PC-3 (cell line): ENCODE measurements around the gene DOK7. TPM values are rescaled to one million over a fixed set of nuclear protein-coding genes. Genes with fewer than 3 reads are reported as not detected.

Source experiments
- ATAC-seq: fragments of 200-7000 bp; cut with Tn5 transposase; 2 replicates; pipeline ENCODE4 v1.9.1; 2020; ENCODE audit warnings: mild to moderate bottlenecking, moderate library complexity
- BruUV-seq: library from RNA; stranded (reverse); fragments of 400-500 nt; replicated peaks from 2 replicates; lab custom pipeline; 2021; lab: Mats Ljungman, UMichigan
- CTCF ChIA-PET: fragments of 300-600 bp; sonication (Branson Sonifier 250); formaldehyde crosslinking; loops from one replicate; lab custom pipeline; 2022; ENCODE audit warnings: antibody characterized with exemption; lab: Charles Lee
- POLR2A ChIA-PET: fragments of 300-600 bp; sonication (Branson Sonifier 250); formaldehyde crosslinking; loops from one replicate; lab custom pipeline; 2022; ENCODE audit warnings: antibody characterized with exemption; ENCODE audit not compliant: unreplicated experiment; lab: Charles Lee
- DNase-seq: peaks from one replicate; pipeline ENCODE4 v3.0.0-alpha.2; 2015
- H2AFZ ChIP-seq: fragments of 300-600 bp; sonication (generic); 2 replicates; pipeline ENCODE4 v1.6.0; 2016; ENCODE audit warnings: antibody characterized with exemption, low read length
- H3F3A ChIP-seq: fragments of 300-600 bp; sonication (generic); one replicate; pipeline ENCODE4 v1.6.0; 2017; ENCODE audit warnings: antibody characterized with exemption, low read length, control low read depth, mild to moderate bottlenecking; ENCODE audit not compliant: unreplicated experiment
- H3K27ac ChIP-seq: fragments of 300-600 bp; sonication (generic); 2 replicates; pipeline ENCODE4 v1.5.1; 2016; ENCODE audit warnings: mild to moderate bottlenecking, low read length
- H3K27me3 ChIP-seq: fragments of 300-600 bp; sonication (generic); 2 replicates; pipeline ENCODE4 v1.6.1; 2016; ENCODE audit warnings: low read length, mixed read lengths
- H3K36me3 ChIP-seq: fragments of 300-600 bp; sonication (generic); 2 replicates; pipeline ENCODE4 v1.6.1; 2016; ENCODE audit warnings: low read depth, mixed run types, low read length, mixed read lengths
- H3K4me1 ChIP-seq: fragments of 300-600 bp; sonication (generic); 2 replicates; pipeline ENCODE4 v1.5.1; 2016; ENCODE audit warnings: low read length; ENCODE audit not compliant: insufficient read depth
- H3K4me2 ChIP-seq: fragments of 300-600 bp; sonication (generic); 2 replicates; pipeline ENCODE4 v1.6.0; 2016; ENCODE audit warnings: low read length
- H3K4me3 ChIP-seq: fragments of 300-600 bp; sonication (generic); 2 replicates; pipeline ENCODE4 v1.5.1; 2016; ENCODE audit warnings: mild to moderate bottlenecking, low read length, mixed read lengths
- H3K79me2 ChIP-seq: fragments of 300-600 bp; sonication (generic); 2 replicates; pipeline ENCODE4 v1.6.1; 2017; ENCODE audit warnings: low read length, mixed read lengths
- H3K9ac ChIP-seq: fragments of 300-600 bp; sonication (generic); 2 replicates; pipeline ENCODE4 v1.6.0; 2016; ENCODE audit warnings: mild to moderate bottlenecking, low read length
- H3K9me2 ChIP-seq: fragments of 300-600 bp; sonication (generic); replicated peaks from 2 replicates; pipeline ENCODE4 v1.6.1; 2016; ENCODE audit warnings: mixed run types, low read length, mixed read lengths
- H3K9me3 ChIP-seq: fragments of 300-600 bp; sonication (generic); 2 replicates; pipeline ENCODE4 v1.6.1; 2016; ENCODE audit warnings: low read length, mixed read lengths
- H4K20me1 ChIP-seq: fragments of 300-600 bp; sonication (generic); 2 replicates; pipeline ENCODE4 v1.6.1; 2016; ENCODE audit warnings: low read length, mixed read lengths
- EZH2 ChIP-seq: fragments of 300-600 bp; sonication (generic); IDR thresholded peaks from one replicate; pipeline ENCODE4 v1.6.1; 2017; ENCODE audit warnings: antibody characterized with exemption, mild to moderate bottlenecking, low read length; ENCODE audit not compliant: unreplicated experiment
- EZH2phosphoT487 ChIP-seq: fragments of 300-600 bp; sonication (generic); IDR thresholded peaks from 2 replicates; pipeline ENCODE4 v1.6.1; 2018; ENCODE audit warnings: mild to moderate bottlenecking, antibody characterized with exemption, low read length, borderline replicate concordance
- intact Hi-C: fragments of 100-400 bp; cut with micrococcal nuclease; formaldehyde crosslinking; loops from 2 replicates; pipeline ENCODE4 v1.9.0; 2023
- total RNA-seq: library from RNA; depleted of rRNA; stranded (reverse); fragments of >200 nt; gene quantifications from 2 replicates; pipeline ENCODE4 v1.2.3, GENCODE V29; 2014
- TF ChIP-seq, protein P1 (sequence below): fragments of 300-600 bp; sonication (generic); conservative IDR thresholded peaks from 2 replicates; pipeline ENCODE4 v1.5.1; 2017; ENCODE audit warnings: antibody characterized with exemption, low read depth, mild to moderate bottlenecking, low read length

The DOK7 gene
- total RNA-seq, 1 experiment from 2014 or later = 2.5 TPM

DNA sequence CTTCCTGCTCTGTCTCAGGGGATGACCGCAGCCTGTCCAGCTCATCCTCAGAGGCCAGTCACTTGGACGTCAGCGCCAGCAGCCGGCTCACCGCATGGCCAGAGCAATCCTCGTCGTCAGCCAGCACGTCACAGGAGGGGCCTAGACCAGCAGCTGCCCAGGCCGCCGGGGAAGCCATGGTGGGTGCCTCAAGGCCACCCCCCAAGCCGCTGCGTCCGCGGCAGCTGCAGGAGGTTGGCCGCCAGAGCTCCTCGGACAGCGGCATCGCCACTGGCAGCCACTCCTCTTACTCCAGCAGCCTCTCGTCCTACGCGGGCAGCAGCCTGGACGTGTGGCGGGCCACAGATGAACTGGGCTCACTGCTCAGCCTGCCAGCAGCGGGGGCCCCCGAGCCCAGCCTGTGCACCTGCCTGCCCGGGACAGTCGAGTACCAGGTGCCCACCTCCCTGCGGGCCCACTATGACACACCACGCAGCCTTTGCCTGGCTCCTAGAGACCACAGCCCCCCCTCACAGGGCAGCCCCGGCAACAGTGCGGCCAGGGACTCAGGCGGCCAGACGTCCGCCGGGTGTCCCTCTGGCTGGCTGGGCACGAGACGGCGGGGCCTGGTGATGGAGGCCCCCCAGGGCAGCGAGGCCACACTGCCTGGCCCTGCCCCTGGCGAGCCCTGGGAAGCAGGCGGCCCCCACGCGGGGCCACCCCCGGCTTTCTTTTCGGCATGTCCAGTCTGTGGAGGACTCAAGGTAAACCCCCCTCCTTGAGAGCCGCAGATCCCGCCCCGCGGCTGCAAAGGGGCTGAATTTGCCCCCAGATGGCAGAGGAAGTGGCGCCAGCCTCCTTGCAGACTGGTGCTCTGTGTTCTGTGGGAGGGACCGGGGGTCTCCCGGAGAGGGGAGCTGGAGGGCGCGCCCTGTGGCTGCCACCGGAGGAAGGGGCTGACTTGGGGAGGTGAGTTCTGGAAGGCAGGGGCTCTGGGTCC, 29.9 kb downstream of the DOK7 start:
- CTCF ChIA-PET = no interaction called here
- no peak for ATAC-seq

DNA sequence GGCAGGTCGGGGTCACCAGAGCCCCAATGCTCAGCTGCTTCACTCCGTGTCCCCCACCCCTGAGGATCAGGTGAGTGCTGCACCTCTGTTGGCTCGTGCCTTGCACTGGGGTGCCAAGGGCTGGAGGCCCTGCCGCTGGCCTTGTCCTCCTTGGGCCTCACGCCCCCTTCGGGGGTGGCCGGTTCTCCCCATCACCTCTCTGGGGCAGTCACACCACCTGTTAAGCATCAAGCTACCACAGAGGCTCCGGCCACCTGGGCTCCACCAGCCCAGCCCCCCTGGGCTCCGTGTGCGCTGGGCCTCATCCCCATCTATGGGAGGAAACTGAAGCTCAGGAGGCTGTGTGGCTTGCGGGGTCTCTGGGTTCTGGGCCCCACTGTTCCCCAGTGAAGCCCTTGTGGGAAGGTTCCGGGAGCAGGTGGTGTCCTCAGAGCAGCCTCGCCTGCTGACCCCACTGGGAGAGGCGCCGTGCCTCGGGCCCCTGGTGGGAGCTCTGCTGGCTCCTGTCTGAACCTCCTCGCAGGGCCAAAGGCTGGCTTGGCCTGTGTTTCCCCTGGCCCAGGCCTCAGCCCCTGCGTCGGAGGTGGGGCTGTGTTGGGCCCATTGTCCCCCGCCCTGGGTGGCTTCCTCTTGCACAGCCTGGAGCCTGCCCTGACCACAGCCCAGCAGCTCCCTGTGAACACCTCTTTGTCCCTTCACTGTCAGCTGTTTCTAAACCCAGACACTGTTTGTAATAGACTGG, 30.8 kb downstream of the DOK7 start:
- Histone ChIP-seq H3K9ac (no peak overlapping the region), H3K9me2 (no peaks in the 10 kb centered on the region), H3K27ac (no peak overlapping the region), H3K9me3 (no peaks in the 10 kb centered on the region), H2AFZ (no peak overlapping the region), H3K4me1 (no peaks in the 10 kb centered on the region), H4K20me1 (no peaks in the 10 kb centered on the region), H3K27me3 (no peaks in the 10 kb centered on the region), H3K4me3 (no peak overlapping the region), H3K36me3 (no peaks in the 10 kb centered on the region), H3F3A (no peaks in the 10 kb centered on the region), H3K4me2 (no peak overlapping the region), H3K79me2 (no peaks in the 10 kb centered on the region)
- CTCF ChIA-PET = no interaction called here
- ATAC-seq (peak; percentile 27; the same call in 1 of the 2 replicates), DNase-seq (no peak)
- intact Hi-C loops = no loop called here
- no TSS peak for BruUV-seq
- TF ChIP-seq, protein P1, sequence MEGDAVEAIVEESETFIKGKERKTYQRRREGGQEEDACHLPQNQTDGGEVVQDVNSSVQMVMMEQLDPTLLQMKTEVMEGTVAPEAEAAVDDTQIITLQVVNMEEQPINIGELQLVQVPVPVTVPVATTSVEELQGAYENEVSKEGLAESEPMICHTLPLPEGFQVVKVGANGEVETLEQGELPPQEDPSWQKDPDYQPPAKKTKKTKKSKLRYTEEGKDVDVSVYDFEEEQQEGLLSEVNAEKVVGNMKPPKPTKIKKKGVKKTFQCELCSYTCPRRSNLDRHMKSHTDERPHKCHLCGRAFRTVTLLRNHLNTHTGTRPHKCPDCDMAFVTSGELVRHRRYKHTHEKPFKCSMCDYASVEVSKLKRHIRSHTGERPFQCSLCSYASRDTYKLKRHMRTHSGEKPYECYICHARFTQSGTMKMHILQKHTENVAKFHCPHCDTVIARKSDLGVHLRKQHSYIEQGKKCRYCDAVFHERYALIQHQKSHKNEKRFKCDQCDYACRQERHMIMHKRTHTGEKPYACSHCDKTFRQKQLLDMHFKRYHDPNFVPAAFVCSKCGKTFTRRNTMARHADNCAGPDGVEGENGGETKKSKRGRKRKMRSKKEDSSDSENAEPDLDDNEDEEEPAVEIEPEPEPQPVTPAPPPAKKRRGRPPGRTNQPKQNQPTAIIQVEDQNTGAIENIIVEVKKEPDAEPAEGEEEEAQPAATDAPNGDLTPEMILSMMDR = no peak
- no peak for TF ChIP-seq EZH2
- TF ChIP-seq EZH2phosphoT487 = no peak
- POLR2A ChIA-PET = no interaction called here

More for the DNA sequence above, 29.9 kb downstream of the DOK7 start:
- H4K20me1 ChIP-seq = no peaks in the 10 kb centered on the region
- no peaks in the 10 kb centered on the region for H3K79me2 ChIP-seq
- H3K4me1 ChIP-seq = no peaks in the 10 kb centered on the region
- H3K27me3 ChIP-seq = no peaks in the 10 kb centered on the region
- H3K27ac ChIP-seq = no peak overlapping the region
- H3K9me3 ChIP-seq = no peaks in the 10 kb centered on the region
- no peaks in the 10 kb centered on the region for H3K36me3 ChIP-seq
- H3F3A ChIP-seq = no peaks in the 10 kb centered on the region
- H2AFZ ChIP-seq = no peak overlapping the region
- no peak overlapping the region for H3K9ac ChIP-seq
- POLR2A ChIA-PET = no interaction called here
- intact Hi-C loops = no loop called here
- H3K4me2 ChIP-seq = no peak overlapping the region
- H3K9me2 ChIP-seq = no peaks in the 10 kb centered on the region
- TF ChIP-seq, protein P1 = no peak
- no peak for TF ChIP-seq EZH2
- TF ChIP-seq EZH2phosphoT487 = no peak
- BruUV-seq = no TSS peak
- no peak for DNase-seq
- H3K4me3 ChIP-seq = no peak overlapping the region
